Inferior parietal cortex (tissue), 1 donor: ENCODE data around the gene GABRB2.
"Not testable (repeated sequence)": the region's sequence is repeated elsewhere in the genome, so short reads cannot be mapped to it uniquely, and the experiment has no call there.

Experiments
- DNase-seq: peaks from one replicate; pipeline ENCODE4 v3.0.0-alpha.2; 2016; ENCODE audit errors: extremely low spot score

The GABRB2 gene

DNA sequence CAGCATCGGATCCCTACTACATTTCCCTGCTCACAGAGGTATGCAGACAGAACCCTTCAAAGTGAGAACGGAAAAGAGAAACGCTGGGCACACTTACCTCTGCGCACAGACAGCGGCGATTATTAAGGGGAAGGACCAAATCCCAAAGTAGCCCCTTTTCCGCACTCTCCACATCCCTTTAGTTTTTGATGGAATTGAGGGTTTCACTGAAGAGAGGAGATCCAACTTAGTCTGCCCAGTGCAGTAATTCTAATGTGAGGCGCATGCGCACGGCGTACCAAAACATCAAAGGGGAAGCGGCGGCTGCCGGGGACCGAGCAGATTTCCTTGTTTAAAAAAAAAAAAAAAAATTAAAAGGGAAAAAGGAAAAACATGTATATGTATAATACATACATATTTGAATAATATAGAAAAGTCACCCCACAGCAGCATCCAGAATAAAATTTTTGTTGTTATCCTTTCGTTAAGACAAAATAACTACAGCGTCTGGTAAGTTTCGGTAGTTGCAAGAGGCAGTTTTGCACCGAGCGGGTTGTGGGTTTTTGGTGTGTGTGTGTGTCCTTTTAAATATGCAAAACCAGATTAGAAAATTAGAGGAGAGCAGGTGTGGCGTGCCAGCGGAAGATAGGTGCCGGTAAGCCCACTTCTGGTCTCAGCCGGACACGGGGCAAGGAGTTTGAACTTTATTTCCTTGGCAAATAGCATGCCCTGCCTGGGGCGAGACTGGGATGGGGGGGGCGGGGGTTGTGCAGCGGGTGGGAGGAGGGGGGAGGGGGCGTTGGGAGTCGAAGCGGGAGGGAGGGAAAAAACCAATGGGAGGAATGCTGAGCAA is at the start of gene GABRB2:
Gene GABRB2, minus strand, starts transcription at position 256 of the 832 bp plus-strand sequence. Its CDS starts 82 bp downstream, at position 174.
- DNase-seq, result peak; percentile 76

GRCh38 chr5:161585798-161586197 is 39.3 kb upstream of the GABRB2 start:
- no peak for DNase-seq

DNA sequence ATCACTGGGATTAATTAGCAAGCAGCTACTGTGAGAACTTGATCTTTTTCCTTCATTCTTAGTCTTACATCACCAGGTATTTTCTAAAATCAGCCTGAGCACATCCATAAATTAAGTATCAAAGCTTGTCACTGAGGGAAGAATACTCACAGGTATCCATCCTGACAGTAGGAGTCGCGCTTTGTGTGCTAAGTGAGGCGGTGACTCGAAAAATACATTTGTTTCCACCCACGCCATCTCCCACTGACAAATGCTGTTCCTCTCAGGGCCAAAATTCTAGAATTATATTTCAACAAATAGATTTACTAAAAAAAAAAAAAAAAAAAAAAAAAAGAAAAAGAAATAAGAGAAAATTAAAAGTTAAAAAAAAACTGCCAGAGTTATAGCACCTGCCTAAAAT is 34.1 kb upstream of the GABRB2 start:
- no peak for DNase-seq

- DNase-seq, result no peak
Measured at GRCh38 chr5:161572914-161573313, 26.4 kb upstream of the GABRB2 start.

DNA sequence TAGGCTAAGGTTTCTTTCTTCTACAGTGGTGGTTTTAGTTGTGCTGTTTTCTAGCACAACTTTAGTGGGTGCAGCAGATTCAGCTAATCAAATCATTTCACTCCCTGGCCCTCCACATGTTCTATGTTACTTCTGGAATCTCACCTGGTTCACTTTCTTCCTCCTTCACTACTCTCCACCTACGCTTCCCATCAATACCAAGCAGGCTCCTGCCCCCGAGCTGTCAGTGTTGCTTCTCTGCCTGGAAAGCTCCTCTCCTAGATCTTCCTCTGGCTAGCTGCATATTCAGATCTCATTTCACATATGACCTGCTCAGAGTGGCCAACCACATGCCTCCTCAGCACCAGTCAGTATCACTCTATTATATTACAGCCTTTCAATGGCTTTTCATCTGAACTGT is 19.6 kb upstream of the GABRB2 start:
- no peak for DNase-seq

DNA sequence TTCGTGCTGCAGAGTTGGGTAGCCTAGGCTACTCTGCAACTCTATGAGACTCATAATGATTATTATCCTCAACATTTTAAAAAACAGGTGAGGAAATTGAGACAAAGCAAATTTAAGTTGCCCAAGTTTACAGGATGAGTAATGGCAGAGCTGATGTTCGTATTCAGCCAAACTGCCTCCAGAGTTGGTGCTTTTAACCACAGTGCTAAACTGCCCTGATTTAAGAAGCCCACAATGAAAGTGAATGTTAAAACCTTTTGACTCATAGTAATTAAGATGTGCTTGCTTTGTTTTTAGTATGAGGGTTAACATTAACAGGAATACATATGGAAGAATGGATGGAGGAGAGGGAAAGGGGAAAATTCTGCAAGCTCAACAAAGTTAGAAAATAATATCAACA is 15.9 kb upstream of the GABRB2 start:
- DNase-seq, result no peak

DNA sequence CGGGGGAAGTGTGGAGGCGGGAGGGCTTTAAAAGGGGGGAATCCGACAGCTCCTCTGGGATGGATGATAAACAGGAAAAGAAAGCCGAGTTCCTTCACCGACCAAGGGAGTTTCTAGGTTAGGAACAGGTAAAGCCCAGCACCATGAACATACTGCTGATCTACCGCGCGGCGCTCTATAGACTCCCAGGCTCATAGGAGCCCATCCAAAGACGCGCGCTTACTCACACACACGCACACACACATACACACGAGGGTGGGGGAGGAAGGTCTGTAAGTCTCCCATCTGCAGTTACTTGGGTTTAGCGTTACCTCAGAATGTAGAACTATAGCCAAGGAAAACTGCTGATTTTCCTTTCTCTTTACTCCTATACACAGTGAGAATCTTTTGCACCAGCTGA is 2.6 kb upstream of the GABRB2 start:
- no peak for DNase-seq

DNA sequence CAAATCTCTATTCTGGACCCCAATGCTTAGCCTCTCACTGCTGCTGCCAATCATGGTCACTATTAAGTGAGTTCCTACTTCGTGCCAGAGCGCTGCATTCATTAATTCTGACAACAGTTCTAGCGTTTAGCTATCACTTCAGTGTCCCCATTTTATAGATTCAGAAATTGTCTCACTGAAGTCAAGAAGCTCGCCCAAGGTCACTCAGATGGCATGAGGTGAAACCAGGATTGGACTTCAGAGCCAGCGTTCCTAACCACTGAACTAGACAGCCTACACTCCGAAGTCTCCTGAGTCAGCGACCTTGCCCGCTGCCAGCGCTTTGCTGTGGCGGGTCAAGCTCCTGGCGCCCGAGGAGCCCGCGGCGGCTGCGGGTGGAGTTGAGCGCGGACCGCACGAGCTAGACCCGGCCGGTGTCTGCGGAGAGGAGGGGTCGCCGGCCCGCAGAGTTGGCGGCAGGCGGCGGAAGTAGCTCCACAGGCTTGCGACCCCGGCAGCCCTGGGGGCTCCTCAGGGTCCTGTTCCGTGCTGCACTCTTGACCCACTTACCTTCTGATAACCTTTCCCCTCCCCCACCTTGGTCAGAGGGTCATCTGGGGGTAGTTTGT is 2.1 kb upstream of the GABRB2 start:
- DNase-seq, result no peak

- DNase-seq, result no peak
Measured at GRCh38 chr5:161547738-161548486, 1.4 kb upstream of the GABRB2 start.

DNA sequence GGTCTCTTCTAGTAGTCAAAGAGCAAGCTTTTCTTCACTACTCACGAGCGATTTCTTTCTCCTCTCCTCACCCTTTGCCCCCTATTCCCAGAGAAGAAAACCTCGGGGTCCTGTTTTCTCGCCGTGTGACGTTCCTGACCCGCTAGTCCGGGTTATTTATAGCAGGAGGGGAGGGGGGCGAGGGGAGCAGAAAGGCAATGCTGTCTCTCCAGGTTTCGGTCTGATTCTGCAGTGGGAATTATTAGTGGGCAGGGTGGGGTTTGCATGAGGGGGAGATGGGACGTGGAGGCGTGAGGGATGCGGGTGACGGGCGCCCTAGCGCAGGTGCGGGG is 847 bp upstream of the GABRB2 start:
- no peak for DNase-seq

- DNase-seq, result no peak
Measured at GRCh38 chr5:161546095-161546469, 443 bp downstream of the GABRB2 start.

- DNase-seq, result no peak
Measured at GRCh38 chr5:161545344-161546094, 1.0 kb downstream of the GABRB2 start.

DNA sequence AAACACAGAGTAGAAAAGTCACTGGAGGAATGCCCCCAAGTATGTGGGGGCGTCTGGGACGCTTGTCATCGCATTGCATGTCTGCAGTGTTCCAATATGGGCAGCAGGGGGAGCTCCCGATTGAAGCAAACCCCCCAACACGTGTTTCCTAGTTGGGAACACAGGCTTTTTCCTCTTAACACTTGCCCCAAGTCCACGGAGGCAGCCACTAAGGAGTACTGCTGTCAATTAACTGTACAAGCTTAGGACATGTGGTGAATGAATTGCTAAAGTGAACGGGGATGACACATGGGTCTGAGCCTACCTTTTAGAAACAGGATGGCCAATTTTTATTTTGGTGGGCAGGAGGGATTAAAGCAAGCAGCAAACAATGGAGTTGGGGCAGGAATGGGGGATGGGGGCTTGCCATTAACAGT is 2.2 kb downstream of the GABRB2 start:
- peak; percentile 73 for DNase-seq

DNA sequence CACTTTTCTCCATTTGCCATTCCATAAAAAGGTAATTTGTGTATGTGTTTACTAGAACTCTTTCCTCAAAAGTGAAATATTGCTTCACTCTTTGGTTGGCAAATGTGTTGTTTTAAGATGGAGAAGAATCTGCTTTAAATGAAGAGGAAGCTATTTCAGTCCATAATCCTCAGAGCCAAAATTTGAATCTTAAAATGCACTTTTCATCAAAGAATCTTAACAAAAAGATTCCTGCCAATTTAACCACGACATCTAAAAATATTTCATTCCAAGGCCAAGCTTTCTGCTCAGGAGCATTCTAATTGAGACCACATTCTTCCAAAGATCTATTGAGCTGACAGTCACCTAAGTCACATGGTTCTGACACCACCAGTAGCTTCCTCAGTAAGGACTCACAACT is 7.5 kb downstream of the GABRB2 start:
- DNase-seq, result no peak

- no peak for DNase-seq
Measured at GRCh38 chr5:161535762-161536161, 10.8 kb downstream of the GABRB2 start.

DNA sequence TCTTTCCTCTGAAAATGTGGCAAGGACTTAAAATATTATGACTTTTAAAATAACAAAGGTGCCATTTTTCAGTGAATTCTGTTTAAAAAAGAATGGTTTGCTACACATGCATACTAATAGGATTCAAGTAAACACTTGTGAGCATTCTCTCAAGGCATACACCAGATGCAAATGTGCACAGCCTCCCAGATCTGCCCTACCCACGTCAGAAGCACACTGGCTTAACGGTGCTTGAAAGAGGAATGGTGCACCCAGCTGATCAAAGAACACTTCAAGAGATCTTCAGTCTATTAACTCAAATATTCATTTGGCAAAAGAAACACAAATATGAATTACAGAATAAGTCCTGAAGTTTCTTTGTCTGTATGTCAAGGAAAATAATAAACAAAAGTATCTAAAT is 15.8 kb downstream of the GABRB2 start:
- peak; percentile 22 for DNase-seq

- peak; percentile 79 for DNase-seq
Measured at GRCh38 chr5:161513942-161514341, 32.6 kb downstream of the GABRB2 start.

GRCh38 chr5:161507591-161507990 is 38.9 kb downstream of the GABRB2 start:
- peak; percentile 68 for DNase-seq

DNA sequence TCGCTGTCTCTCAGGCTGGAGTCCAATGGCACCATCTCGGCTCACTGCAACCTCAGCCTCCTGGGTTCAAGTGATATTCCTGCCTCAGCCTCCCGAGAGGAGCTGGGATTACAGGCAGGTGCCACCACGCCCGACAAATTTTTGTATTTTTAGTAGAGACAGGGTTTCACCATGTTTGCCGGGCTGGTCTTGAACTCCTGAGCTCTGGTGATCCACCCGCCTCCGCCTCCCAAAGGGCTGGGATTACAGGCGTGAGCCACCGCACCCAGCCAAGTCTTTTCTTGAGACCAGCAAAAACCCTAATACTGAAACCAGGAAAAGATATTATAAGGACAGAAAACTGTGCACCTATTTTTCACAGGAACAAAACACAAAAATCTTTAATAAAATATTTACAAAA is 41.4 kb downstream of the GABRB2 start:
- not testable (repeated sequence) for DNase-seq

- no peak for DNase-seq
Measured at GRCh38 chr5:161498531-161498930, 48.0 kb downstream of the GABRB2 start.

GRCh38 chr5:161483721-161484120 is 62.8 kb downstream of the GABRB2 start:
- DNase-seq, result no peak

DNA sequence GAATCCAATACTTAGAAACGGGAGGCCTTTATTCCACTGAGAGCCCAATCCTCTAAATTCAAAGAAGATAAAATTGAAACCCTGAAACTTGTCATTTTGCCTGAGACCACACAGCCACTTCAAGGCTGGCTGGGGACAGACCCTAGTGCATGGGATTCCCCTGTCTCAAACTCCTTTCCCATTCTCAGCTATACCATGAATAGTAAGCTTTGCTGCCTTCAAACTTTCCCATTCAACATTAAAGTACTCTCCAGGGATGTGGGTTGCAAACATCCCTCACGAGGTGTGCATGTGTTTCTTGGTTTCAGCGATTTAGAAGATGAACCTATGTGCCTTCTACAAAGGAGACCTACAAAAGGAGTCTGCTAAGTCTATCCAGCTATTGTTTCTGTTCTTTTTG is 64.6 kb downstream of the GABRB2 start:
- DNase-seq, result no peak
